IPS DF 19.7 (cell line): ENCODE measurements around the gene RCE1.
"Not testable (repeated sequence)": the region's sequence is repeated elsewhere in the genome, so short reads cannot be mapped to it uniquely, and the experiment has no call there.

Source experiments
- DNase-seq: peaks from one replicate; pipeline ENCODE4 v3.0.0-alpha.2; 2013; ENCODE audit warnings: low read depth, low spot score

The RCE1 gene

GRCh38 chr11:66842896-66843775, at the start of gene RCE1:
TSS of gene RCE1 (plus strand) at chr11:66843441. CDS start at chr11:66843456, 15 bp downstream.
- DNase-seq, result no peak

GRCh38 chr11:66799815-66800214, 43.4 kb upstream of the RCE1 start:
- DNase-seq, result not testable (repeated sequence)

GRCh38 chr11:66800720-66801428, 42.4 kb upstream of the RCE1 start:
- no peak for DNase-seq

GRCh38 chr11:66809592-66809991, 33.6 kb upstream of the RCE1 start:
- DNase-seq, result no peak

- DNase-seq, result no peak
These were observed 32.6 kb upstream of the RCE1 start for GRCh38 chr11:66810576-66811185.

- no peak for DNase-seq
These were observed 28.6 kb upstream of the RCE1 start for GRCh38 chr11:66814678-66815077.

- DNase-seq, result no peak
These were observed 27.6 kb upstream of the RCE1 start for GRCh38 chr11:66815646-66816045.

GRCh38 chr11:66818231-66818955, 24.8 kb upstream of the RCE1 start:
- DNase-seq, result no peak

- no peak for DNase-seq
These were observed 22.9 kb upstream of the RCE1 start for GRCh38 chr11:66820381-66820780.

- no peak for DNase-seq
These were observed 22.3 kb upstream of the RCE1 start for GRCh38 chr11:66820901-66821300.

- no peak for DNase-seq
These were observed 19.5 kb upstream of the RCE1 start for GRCh38 chr11:66823700-66824099.

GRCh38 chr11:66824573-66824972, 18.7 kb upstream of the RCE1 start:
- not testable (repeated sequence) for DNase-seq

- no peak for DNase-seq
These were observed 8.7 kb upstream of the RCE1 start for GRCh38 chr11:66834539-66834845.

- no peak for DNase-seq
These were observed 8.3 kb upstream of the RCE1 start for GRCh38 chr11:66834943-66835342.

- DNase-seq, result no peak
These were observed 7.4 kb upstream of the RCE1 start for GRCh38 chr11:66835768-66836405.

GRCh38 chr11:66840317-66841091, 2.7 kb upstream of the RCE1 start:
- DNase-seq, result no peak

GRCh38 chr11:66841861-66842260, 1.4 kb upstream of the RCE1 start:
- no peak for DNase-seq

- DNase-seq, result no peak
These were observed 743 bp upstream of the RCE1 start for GRCh38 chr11:66842501-66842895.

- DNase-seq, result no peak
These were observed 695 bp downstream of the RCE1 start for GRCh38 chr11:66843776-66844495.
